Activated CD4-positive, alpha-beta T cell treated with anti-CD3 and anti-CD28 coated beads for 48 hours (primary cell): Measurements from ENCODE around the gene COL23A1.
"Not testable (repeated sequence)": the region's sequence is repeated elsewhere in the genome, so short reads cannot be mapped to it uniquely, and the experiment has no call there.

Experiments
- DNase-seq: peaks from one replicate; pipeline ENCODE4 v3.0.0-alpha.2; 2020

The COL23A1 gene

GRCh38 chr5:178502401-178503100 lies 87.6 kb downstream of the COL23A1 start:
- DNase-seq = no peak

- DNase-seq = no peak
These were observed 90.8 kb downstream of the COL23A1 start for GRCh38 chr5:178499352-178499751.

GRCh38 chr5:178496642-178497041 lies 93.6 kb downstream of the COL23A1 start:
- DNase-seq = no peak

- no peak for DNase-seq
These were observed 94.0 kb downstream of the COL23A1 start for GRCh38 chr5:178496214-178496613.

- DNase-seq = no peak
These were observed 94.5 kb downstream of the COL23A1 start for GRCh38 chr5:178495706-178496105.

- no peak for DNase-seq
These were observed 97.9 kb downstream of the COL23A1 start for GRCh38 chr5:178492278-178492677.

GRCh38 chr5:178490935-178491652 lies 99.1 kb downstream of the COL23A1 start:
- DNase-seq = no peak

GRCh38 chr5:178489271-178489976 lies 100.8 kb downstream of the COL23A1 start:
- DNase-seq = no peak

GRCh38 chr5:178488696-178489095 lies 101.5 kb downstream of the COL23A1 start:
- no peak for DNase-seq

- DNase-seq = no peak
These were observed 102.1 kb downstream of the COL23A1 start for GRCh38 chr5:178487911-178488600.

- DNase-seq = not testable (repeated sequence)
These were observed 103.2 kb downstream of the COL23A1 start for GRCh38 chr5:178486878-178487512.

- DNase-seq = no peak
These were observed 104.0 kb downstream of the COL23A1 start for GRCh38 chr5:178486239-178486641.

- peak; percentile 56 for DNase-seq
These were observed 106.6 kb downstream of the COL23A1 start for GRCh38 chr5:178483620-178484019.

- DNase-seq = no peak
These were observed 110.9 kb downstream of the COL23A1 start for GRCh38 chr5:178479261-178479660.

GRCh38 chr5:178478370-178478769 lies 111.8 kb downstream of the COL23A1 start:
- no peak for DNase-seq

GRCh38 chr5:178477802-178478201 lies 112.4 kb downstream of the COL23A1 start:
- no peak for DNase-seq

- no peak for DNase-seq
These were observed 113.0 kb downstream of the COL23A1 start for GRCh38 chr5:178476972-178477754.

- no peak for DNase-seq
These were observed 113.7 kb downstream of the COL23A1 start for GRCh38 chr5:178476531-178476930.

- DNase-seq = no peak
These were observed 114.8 kb downstream of the COL23A1 start for GRCh38 chr5:178475422-178475821.

GRCh38 chr5:178474562-178475184 lies 115.5 kb downstream of the COL23A1 start:
- no peak for DNase-seq

- no peak for DNase-seq
These were observed 116.3 kb downstream of the COL23A1 start for GRCh38 chr5:178473854-178474253.
